HG03103 (cell line): Measurements from ENCODE around the gene CLEC14A.

Experiments used
- ATAC-seq: cut with Tn5 transposase; IDR thresholded peaks from one replicate; pipeline ENCODE4 v1.9.1; 2021; ENCODE audit warnings: low read depth; ENCODE audit not compliant: unreplicated experiment

The CLEC14A gene

GRCh38 chr14:38250331-38250730, 5.6 kb downstream of the CLEC14A start:
- no peak for ATAC-seq

DNA sequence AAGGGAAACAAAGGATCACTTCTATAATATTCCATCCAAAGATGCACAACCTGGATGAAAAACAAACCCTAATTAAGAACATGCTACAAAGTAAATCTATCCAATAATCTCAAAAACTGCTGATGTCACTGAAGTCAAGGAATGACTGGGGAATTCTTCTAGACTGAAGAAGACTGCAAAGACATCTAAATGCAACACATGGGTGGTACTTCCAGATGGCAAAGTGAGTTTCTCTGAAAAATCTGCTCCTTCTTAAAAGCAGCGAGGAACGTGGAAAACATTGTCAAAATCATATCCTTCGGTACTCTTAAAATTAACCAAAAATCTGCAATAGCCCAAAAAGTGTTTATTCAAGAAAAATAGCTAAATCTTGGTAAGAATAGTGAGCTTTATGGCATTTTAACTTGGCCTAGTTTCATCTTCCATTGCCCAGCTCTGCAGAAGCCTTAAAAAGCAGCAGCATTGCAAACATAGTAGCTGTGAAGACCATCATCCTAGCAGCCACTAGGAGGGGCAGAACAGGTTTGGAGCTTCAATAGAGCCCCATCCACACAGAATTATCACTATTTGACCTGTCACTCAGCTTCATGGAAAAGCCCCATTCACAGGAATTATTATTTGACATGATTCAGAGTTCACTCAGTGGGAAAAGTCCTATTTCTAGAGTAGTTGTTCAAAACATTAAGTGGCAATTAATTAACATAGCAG, 7.4 kb downstream of the CLEC14A start:
- ATAC-seq = no peak

DNA sequence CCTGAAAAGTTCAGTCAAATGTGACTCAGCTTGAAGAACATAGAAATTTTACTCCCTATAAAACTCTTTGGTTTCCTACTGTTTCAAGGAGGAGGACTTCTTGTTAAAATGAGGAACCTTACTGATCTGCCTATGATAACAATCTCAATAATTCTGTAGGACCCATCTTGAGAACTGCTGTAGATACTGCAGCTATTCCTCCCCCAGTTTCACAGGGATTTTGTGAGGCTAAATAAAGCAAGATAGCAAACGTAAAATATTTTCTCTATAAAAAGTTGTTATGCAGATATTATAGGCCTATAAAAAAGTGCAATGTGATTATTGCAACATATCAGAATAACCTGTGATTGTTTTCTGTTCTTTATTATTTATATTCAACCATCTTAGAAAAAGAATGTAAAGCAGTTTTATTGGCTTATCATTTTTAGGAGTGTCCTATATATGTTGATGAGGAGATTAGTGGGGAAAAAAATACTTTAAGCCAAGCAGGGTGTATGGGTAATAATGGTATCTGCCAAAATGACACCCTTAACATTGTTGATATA, 12.1 kb downstream of the CLEC14A start:
- no peak for ATAC-seq

DNA sequence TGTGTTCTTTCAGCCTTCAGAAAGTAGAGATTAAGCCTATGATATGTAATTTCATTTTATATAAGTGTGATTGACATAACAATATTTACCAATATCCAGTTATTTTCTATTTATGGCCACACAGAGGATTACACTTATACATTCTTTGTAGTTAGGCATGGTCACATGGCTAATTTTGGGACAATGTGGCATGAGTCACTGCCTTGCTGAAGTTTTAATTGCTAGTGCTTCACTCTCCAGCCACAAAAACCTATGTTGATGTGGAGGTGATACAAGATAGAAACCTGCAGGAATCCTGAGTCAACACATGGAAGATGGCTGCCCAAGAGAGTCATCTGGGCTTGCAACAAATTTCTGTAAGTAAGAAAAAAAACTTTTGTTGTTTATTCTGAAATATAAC, 17.0 kb downstream of the CLEC14A start:
- ATAC-seq = no peak

DNA sequence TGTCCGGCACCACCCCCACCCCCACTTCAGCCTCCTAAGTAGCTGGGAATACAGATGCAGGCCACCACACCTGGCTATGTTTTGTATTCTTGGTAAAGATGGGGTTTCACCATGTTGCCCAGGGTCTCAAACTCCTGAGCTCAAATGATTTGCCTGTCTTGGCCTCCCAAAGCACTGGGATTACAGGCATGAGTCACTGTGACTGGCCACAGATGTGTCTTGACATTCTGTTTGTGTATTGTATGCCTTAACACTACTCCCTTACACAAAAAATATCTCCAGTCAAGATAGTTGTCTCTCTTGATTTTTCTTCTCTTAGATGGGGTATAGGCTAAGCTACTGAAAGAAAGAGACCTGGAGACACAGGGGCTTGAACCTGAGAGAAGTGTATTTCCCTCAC, 17.6 kb downstream of the CLEC14A start:
- ATAC-seq = no peak

DNA sequence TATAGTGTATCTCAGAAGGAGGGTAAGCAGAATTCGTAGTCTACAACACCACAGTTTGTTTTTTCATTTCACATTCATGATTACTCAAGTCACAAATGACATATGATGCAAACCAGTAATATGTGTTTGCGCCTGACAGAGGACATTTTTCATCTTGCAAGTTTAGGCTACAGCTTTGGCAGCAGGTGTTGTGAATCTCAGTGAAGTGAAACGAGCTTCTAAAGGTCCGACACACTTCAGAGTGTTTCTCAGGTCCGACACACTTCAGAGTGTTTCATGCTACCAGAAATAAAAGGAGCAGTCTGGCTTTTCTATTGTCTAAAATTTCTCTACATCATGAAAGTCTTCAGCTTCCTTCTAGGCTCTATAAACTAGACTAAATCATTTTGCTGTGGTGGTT, 22.7 kb downstream of the CLEC14A start:
- ATAC-seq = no peak

- no peak for ATAC-seq
These were observed 29.5 kb downstream of the CLEC14A start for GRCh38 chr14:38226366-38226765.

DNA sequence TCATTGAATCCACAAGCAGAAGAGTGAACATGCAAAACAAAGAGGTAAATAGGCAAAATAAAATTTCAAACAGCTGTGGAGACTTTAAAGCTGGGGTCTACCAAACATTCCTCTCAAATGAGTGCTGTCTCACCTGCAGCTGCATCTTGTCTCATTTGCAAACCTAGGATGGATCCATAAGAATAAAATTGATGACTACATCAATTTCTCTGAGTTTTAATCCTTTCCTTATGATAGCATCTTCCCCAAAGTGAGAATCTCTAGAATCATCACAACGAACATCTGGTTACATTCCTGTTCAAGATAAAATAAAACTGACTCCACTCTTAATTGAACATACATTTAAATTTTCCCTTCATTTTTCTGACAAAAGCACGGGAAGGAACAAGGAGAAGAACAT, 29.9 kb downstream of the CLEC14A start:
- no peak for ATAC-seq

DNA sequence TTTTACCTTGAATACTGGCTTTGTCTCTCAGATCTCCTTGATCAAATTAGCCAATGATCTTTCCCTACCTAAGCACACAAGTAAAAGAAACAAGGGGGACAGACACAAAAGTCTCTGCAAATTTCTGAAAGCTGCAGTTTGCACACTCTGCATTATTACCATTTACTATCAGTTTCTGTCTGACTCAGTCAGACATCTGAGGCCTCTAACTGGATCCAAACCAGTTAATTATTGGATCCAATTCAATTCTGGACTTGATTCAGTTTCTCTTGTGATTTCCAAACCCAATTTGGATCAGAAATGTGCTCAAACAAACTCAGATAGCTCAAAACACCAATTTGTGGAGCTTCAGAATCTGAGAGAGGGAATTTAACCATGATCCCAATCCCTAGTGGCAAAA, 31.6 kb downstream of the CLEC14A start:
- ATAC-seq = no peak

- ATAC-seq = no peak
These were observed 34.8 kb downstream of the CLEC14A start for GRCh38 chr14:38221077-38221476.

- no peak for ATAC-seq
These were observed 38.3 kb downstream of the CLEC14A start for GRCh38 chr14:38217553-38217952.

DNA sequence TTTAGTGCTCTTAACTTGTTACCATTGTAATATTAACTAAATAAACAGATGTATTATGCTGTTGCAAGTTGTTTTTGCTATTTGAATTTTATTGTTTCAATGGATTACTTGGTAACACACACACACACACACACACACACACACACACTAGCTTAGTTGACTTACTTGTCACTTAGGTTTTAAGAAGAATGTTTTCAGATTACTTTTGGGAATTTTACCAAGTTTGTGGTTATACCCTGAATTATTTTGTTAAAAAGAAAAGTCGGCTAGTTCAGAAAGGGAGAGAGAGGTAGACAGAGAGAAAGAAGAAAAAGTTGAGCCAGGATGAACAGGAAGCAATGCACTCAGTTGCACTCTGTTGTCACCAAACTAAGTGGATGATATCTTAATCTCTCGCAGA, 42.9 kb downstream of the CLEC14A start:
- ATAC-seq = no peak

- ATAC-seq = no peak
These were observed 43.8 kb downstream of the CLEC14A start for GRCh38 chr14:38212111-38212510.

GRCh38 chr14:38211255-38211735, 44.6 kb downstream of the CLEC14A start:
- ATAC-seq = no peak

- ATAC-seq = no peak
These were observed 45.2 kb downstream of the CLEC14A start for GRCh38 chr14:38210587-38211216.

- no peak for ATAC-seq
These were observed 46.0 kb downstream of the CLEC14A start for GRCh38 chr14:38209572-38210557.

DNA sequence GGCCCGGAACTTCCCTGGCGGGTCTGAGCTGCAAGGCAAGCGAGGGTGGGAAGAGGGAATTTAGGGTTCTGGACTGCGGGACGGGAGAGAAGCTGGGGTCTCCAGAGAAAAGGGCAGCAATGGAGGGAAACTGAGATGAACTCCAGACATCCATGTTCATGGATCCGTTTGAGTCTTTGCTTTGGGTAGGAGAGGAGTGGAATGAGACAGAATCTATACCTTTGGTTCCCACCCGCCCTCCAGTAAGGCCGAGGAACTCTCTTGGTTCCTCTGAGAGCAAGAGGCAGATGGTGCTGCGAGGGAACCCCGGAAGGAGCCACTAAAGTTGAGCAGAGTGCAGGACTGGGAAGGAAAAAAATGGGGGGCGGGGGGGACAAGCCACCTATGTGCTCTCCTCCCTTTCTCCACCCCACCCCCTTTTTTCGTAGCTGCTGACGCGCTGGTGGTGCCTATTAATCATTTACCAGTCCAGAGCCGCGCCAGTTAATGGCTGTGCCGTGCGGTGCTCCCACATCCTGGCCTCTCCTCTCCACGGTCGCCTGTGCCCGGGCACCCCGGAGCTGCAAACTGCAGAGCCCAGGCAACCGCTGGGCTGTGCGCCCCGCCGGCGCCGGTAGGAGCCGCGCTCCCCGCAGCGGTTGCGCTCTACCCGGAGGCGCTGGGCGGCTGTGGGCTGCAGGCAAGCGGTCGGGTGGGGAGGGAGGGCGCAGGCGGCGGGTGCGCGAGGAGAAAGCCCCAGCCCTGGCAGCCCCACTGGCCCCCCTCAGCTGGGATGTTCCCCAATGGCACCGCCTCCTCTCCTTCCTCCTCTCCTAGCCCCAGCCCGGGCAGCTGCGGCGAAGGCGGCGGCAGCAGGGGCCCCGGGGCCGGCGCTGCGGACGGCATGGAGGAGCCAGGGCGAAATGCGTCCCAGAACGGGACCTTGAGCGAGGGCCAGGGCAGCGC, 47.0 kb downstream of the CLEC14A start:
- no peak for ATAC-seq

GRCh38 chr14:38207736-38208617, 47.9 kb downstream of the CLEC14A start, which contains the start of gene SSTR1:
Gene SSTR1, plus strand, starts transcription at chr14:38207904. Its CDS starts 1,486 bp downstream, at chr14:38209390.
- no peak for ATAC-seq

DNA sequence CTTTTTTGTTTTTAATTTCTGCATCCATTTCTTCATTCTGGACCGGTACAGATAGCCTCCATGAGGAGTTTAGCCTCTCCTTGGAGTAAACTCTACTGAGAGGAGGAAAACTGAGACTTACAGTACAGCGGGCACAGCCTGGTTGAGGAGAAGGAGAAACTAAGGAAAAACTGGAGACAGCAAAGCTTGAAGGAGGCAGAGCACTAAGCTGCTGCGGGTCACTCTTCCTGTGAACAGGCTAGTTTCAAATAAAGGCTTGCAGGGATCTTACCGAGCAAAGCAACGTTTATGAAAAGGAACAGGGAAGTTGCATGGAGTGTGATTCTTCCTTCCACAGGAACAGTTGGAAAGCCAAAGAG, 48.5 kb downstream of the CLEC14A start:
- no peak for ATAC-seq
